Measurements from ENCODE around the gene AXIN1.
A peak's percentile ranks its signal among the peaks of the same experiment; 100 is the strongest.
"Not testable (repeated sequence)": the region's sequence is repeated elsewhere in the genome, so short reads cannot be mapped to it uniquely, and the experiment has no call there.

The AXIN1 gene

DNA sequence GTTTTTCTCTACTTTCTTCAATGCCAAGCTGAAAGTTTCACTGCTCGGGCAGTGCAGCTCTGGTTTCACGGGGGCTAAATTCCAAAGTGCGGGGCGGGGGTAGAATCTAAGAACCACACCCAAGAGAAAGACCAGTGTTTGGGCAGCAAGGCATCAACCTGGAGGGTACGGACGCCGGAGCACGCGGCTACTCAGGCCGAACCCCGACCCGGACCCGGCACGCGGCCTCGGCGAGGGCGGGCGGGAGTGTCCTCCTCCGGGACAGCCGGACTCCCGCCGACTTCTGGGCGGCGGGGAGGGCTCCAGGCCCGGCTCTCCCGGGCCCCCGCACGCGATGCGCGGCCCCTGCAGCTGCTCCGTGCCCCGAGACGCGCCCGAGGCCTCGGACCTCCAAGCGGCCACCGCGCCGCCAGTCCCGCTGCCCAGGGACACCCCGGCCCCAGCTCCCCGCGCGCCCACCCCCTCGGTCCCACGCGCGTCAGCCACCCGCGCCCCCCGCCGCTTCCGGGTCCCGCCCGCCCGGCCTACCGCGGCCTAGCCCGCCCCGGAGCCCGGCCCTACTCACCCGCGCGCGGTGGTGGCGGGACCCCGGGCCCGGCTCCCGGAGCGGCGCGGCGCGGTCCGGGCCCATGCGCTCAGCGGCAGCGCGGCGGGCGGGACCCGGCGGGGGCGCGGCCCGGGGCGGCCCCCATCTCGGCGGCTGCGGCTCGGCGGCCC, 561 bp downstream of the AXIN1 start:
- no peak for DNase-seq

DNA sequence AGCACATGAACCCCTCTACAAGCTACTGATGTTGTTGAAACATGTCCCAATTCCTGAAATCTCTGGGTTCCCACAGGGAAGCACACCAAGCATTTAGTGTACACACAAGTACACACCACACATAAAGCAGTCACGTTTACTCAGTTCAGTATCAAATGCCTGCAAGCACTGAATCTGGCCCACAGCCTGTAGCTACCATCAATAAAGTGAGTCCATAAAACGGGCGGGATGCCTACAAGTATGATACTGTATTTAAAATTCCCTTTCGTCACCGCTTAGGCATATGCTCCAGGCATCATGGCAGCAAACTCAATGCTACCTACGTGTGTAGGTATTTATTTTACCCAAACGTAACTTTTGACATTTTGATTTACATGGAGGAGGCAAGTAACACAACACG, 2.3 kb downstream of the AXIN1 start:
- DNase-seq: no peak

DNA sequence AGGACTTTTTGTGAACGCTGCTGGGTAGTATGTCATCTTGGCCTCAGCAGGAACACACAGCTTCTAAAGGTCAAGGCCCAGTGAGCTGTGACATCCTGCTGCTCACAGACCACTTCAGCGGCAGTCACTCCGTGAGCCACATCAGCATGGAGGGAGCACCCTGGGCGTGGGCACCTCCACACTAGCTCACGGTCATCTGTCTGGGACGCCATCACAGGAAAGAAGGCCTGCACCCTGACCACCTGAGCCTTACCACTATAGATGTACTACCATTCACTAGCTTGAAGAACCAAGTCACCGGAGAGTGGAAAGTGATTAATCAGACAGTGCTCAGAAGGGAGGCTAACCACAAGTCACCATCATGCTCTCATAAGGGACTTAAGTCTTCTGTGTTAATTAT, 3.3 kb downstream of the AXIN1 start:
- DNase-seq: no peak

DNA sequence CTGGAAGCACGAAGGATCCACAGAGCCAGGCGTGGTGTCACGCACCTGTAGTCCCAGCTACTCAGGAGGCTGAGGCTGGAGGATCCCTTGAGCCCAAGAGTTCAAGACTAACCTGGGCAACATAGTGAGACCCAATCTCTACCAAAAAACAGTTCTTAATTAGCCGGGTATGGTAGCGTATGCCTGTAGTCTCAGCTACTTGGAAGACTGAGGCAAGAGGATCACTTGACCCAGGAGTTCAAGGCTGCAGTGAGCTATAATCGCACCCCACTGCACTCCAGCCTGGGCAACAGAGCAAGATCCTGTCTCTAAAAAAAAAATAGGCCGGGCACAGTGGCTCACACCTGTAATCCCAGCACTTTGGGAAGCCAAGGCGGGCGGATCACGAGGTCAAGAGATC, 4.0 kb downstream of the AXIN1 start:
- not testable (repeated sequence) for DNase-seq

DNA sequence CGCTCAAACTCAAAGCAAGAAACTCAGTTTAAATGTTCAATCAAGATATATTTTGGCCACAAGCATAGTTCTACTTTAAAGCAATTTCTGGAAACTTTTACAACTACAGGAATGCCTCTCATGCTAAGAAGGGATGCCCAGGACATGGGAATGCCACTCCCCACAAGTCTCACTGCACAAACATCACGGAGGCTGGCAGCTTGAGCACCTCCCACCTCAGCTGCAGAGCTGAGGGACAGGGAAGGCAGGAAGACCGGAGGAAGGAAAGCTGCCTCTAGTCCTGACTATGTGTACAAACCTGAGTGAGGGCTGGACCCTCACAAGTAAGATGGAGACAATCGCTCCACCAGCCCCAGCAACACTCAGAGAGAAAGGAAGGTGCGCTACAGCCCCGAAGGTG, 5.3 kb downstream of the AXIN1 start:
- DNase-seq: no peak

DNA sequence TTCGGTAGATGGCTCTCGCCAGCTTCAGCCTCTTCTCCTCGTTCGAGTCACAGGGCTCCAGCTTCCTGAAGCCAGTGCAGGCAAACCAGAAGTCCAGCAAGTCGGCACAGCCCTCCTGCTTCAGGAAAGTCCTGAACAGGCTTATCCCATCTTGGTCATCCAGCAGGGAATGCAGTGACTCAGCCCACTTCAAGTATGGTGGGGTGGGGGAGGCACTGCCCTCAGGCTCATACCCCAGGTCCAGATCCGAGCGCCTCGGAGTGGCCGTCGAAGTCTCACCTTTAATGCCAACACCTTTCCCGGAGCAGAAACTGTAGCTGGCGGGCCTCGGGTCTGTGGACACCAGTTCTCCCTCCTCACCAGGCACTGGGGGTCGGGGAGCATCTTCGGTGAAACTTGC, 5.9 kb downstream of the AXIN1 start:
- no peak for DNase-seq

DNA sequence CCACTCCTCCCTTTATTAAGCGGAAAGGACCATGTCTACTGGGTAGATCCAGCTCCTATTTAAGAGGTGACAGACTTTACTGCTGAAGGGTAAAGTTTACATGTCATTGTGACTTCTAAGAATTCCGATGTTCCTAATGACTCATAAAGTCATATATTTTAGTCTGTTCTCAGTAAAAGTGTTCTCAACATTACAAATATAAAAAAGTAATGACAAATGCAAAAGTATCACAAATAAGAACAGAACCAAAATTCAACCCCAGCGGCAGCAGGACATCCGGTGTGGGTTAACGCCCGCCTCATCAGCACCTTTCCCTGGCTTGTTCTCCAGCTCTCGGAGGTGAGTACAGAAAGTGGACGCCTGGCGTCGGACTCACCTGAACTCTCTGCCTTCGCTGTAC, 6.8 kb downstream of the AXIN1 start:
- no peak for DNase-seq

DNA sequence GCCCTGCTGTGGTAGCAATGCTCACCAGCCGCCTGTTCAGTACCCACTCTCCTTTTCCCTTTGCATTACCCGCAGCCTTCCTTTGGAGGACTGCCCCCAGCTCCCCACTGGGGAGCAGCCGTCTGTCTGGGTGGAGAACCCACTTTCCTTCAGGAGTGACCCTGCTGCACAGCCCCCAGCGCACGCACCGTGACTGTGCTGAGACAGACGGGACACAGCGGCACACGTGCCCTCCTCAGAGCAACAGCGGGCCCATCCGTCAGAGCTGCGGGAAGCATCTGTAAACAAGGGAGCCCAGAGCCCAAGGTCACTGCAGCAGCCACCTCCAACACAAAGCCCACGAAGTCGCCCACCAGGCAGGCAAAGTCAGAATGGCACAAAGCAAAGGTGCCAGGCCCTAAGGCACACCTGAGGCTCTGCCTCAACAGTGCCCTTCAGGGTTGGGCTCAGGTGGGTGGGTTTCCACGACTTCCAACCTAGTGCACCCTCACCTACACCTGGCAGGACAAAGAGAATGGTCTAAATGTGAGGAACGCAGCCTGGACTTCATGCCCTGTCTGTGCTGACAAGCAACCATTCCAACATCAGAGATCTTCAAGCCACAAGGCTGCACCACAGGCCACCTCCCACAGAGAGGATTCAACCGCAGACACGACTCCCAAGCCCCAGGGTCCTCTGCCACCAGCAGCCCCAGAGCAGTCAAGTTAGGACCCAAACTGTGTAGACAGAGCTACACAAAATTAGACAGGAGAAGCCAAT, 9.9 kb downstream of the AXIN1 start:
- no peak for DNase-seq

DNA sequence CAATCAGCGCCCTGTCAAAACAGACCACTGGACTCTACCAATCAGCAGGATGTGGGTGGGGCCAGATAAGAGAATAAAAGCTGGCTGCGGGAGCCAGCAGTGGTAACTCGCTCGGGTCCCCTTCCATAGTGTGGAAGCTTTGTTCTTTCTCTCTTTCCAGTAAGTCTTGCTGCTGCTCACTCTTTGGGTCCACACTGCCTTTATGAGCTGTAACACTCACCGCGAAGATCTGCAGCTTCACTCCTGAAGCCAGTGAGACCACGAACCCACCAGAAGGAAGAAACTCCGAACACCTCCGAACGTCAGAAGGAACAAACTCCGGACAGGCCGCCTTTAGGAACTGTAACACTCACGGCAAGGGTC, 10.6 kb downstream of the AXIN1 start:
- not testable (repeated sequence) for DNase-seq

DNA sequence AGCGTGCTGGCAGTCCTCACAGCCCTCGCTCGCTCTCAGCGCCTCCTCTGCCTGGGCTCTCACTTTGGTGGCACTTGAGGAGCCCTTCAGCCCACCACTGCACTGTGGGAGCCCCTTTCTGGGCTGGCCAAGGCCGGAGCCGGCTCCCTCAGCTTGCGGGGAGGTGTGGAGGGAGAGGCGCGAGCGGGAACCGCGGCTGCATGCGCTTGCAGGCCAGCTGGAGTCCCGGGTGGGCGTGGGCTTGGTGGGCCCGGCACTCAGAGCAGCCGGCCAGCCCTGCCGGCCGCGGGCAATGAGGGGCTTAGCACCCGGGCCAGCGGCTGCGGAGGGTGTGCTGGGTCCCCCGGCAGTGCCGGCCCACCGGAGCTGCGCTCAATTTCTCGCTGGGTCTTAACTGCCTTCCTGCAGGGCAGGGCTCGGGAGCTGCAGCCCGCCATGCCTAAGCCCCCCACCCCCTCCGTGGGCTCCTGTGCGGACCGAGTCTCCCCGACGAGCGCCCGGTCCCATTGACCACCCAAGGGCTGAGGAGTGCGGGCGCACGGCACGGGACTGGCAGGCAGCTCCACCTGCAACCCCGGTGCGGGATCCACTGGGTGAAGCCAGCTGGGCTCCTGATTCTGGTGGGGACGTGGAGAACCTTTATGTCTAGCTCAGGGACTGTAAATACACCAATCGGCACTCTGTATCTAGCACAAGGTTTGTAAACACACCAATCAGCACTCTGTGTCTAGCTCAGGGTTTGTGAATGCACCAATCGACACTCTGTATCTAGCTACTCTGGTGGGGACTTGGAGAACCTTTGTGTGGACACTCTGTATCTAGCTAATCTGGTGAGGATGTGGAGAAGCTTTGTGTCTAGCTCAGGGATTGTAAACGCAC, 11.2 kb downstream of the AXIN1 start:
- not testable (repeated sequence) for DNase-seq

DNA sequence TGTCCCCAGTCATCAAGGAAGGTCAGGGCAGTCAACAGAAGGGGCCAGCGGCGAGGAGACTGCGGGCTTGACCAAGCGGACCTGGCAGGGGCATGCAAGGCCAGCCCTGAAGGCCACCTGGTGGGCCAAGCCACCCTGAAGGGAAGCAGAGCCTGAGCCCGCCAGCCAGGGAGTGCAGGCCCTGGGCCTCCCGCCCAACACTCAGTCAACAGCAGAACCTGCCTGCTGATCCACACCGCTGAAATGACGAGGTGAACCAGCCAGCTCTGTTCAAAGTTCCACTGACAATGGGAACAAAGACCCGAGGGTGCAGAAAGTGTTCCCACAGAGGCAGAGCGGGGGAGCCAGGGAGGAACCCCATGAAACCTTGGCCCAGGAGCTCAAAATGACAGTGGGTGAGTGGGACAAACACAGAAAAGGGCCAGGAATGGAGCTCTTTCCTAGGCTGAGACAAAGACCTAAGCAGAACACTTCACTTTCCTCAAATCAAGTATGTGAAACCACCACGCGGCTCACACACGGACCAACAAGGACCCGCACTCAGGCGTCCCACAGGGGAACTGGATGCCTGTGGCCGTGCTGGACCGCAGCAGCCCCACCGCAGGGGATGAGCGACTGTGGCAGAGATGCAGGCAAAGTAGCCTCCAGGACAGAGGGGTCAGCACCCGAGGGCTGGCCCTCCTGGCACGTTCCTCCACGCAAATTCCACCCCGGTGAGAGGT, 12.0 kb downstream of the AXIN1 start:
- DNase-seq: no peak

DNA sequence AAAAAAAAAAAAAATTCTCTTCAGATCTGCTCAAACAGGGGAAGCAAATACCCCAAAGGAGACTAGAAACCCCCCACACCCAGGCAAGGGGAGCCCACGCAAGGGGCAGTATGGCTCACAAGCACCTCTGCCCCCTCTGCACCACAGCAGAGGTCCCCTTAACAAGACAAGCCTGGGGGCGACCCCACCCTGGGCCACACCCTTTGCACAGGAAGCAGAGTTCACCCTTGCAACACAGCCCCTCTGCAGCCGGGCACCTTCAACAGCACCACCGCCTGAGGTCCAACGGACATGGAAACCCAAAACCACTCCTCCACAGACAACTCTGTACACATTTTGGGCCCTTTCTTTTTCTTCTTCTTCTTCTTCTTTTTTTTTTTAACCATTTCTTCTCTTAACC, 12.8 kb downstream of the AXIN1 start:
- DNase-seq: peak; percentile 57

DNA sequence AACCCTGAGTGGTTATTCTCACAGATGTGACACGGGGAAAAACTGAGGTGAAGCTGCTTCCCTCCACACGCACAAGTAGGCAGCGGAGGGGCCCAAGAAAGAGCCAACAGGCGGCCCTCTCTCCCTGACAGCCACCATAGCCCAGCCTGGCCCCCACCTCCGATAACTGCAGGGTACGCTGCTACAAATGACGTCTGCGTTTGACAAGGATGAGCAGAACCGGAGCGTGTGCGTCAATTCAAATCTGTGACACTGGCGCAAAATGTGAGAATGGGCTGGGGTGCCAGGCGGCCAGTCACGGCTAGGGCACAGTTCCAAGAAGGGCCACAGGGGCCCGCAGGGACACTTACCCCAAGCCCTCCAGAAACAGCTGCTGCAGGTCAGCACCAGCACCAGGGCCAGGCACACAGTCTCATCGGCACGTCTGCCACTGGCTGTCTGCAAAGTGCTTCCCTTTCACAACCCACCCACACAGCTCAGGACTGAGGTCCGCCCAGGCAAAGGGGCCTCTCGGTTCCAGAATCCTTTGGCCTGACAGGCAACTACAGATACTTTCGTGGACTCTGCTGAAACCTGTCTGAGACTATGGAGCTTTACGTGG, 14.4 kb downstream of the AXIN1 start:
- no peak for DNase-seq

DNA sequence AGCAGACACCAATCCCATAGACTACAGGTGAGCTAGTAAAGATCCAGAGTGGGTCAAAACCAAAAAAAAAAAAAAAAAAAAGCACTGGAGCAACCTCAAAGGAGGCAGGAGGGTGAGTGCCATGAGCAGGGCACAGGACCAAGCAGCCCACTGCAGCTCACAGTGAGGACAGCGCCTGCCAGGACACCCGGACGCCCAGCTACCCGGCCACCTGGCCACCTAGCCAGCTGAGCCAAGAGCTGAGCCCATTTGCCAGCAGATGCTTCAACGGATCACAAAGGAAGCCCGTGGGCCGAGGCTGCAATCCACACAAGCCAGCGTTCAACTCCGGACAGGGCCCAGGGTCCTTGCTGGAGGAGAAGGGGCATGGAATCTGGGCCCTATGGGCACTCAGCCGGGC, 15.1 kb downstream of the AXIN1 start:
- no peak for DNase-seq

DNA sequence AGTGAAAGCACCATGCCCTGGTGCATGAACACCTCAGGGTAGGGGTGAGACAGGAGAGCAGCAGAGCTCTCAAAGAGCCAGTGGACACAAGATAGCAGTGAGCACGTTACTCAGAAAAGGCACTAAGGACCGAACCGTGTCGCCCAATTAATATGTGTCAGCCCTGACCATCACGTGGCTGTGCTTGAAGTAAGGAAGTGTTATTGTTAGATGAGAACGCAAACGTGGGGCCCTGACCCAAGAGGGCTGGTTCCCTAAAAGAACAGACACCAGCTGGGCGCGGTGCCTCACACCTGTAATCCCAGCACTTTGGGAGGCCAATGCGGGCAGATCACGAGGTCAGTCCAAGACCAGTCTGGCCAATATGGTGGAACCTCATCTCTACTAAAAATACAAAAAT, 16.3 kb downstream of the AXIN1 start:
- DNase-seq: no peak

DNA sequence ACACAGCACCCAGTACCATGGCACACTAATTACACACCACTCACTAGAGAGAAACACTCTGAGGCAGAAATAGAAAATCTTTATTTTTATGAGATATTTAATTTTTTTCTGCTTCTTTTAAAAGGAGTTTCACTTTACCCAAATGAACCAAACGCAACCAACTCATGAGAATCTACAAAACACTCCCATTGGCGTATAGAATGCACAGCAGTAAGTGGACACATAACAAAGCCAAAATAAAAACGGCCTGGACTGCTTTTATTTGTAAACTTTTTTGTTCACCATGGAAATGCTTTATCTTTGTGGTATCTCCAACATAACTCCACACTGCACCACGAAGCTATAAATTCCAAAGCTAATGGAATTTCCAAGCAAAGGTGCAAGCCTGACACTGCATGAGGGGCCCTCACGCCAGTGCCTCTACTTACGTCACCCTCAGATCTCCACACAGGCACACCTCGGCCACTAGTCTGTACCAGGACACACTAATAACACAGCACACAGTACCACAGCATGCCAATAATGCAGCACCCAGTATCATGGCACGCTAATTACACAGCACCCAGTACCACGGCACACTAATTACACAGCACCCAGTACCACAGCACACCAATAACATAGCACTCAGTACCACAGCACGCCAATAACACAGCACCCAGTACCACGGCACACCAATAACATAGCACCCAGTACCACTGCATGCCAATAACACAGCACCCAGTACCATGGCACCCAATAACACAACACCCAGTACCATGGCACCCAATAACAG, 17.5 kb downstream of the AXIN1 start:
- DNase-seq: not testable (repeated sequence)

DNA sequence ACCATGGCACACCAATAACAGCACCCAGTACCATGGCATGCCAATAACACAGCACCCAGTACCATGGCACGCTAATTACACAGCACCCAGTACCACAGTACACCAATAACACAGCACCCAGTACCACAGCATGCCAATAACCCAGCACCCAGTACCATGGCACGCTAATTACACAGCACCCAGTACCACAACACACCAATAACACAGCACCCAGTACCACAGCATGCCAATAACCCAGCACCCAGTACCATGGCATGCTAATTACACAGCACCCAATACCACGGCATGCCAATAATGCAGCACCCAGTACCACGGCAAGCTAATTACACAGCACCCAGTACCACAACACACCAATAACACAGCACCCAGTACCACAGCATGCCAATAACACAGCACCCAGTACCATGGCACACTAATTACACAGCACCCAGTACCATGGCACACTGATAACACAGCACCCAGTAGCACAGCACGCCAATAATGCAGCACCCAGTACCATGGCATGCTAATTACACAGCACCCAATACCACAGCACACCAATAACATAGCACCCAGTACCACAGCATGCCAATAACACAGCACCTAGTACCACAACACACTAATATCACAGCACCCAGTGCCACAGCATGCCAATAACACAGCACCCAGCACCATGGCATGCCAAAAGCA, 18.2 kb downstream of the AXIN1 start:
- DNase-seq: not testable (repeated sequence)

DNA sequence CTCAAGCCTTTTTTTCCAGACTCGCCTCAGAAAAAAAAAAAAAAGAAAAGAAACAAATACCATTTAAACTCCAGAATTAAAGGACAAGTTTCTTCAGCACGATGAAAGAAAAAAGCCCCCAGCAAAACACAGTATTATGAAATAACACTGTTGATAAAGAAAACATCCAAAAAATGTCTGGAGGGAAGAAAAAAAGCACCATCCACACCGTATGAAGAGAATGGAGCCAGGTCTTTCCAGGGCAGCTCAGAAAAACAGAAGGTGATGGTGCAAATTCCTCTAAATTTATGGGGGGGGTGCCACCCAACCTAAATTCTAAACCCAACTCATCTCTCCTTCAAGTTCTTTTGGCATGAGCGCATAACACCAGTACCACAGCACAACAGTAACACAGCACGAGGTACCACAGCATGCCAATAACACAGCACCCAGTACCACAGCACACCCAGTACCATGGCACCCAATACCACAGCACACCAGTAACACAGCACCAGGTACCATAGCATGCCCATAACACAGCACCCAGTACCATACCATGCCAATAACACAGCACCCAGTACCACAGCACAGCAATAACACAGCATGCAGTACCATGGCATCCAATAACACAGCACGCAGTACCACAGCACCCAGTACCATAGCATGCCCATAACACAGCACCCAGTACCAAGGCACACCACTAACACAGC, 19.0 kb downstream of the AXIN1 start:
- DNase-seq: no peak

DNA sequence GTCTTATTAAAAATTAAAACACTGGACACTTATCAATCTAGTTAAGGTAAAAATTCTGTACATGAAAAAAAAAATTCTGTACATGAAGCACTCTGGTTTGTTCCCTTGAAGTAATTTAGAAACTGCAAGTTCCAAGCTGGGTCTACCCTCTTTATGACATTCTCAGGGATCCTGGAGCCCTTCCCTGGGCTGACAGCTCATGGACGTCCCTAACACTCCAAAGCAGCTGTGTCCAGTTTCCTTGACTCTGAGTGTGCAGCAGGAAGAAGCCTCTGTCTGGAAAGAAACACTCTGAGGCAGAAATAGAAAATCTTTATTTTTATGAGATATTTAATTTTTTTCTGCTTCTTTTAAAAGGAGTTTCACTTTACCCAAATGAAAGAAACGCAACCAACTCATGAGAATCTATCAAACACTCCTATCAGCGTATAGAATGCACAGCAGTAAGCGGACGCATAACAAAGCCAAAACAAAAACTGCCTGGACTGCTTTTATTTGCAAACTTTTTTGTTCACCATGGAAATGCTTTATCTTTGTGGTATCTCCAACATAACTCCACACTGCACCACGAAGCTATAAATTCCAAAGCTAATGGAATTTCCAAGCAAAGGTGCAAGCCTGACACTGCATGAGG, 21.2 kb downstream of the AXIN1 start:
- DNase-seq: not testable (repeated sequence)

DNA sequence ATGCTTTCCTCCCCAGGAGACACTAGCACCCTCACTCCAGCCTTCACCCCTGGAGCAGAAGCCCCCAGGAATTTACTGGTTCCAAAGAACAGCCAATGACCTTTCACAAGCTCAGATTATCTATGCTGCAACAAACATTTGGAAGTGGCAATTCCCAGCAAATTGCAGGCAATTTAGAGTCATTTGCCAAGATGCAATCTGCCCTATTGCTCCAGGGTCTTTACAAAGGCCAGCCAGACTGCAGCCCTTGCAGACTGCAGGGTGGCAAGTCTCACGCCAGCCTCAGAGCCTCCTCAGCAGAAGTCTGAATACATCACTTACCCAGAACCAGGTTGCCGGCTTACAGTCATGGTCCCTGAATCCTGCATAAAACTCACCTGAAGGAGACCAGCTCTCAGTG, 21.8 kb downstream of the AXIN1 start:
- no peak for DNase-seq

All from hematopoietic multipotent progenitor cell treated with erythropoietin and hydrocortisone succinate and interleukin-3 and kit ligand, for 8 days (in vitro differentiated cells).